ENCODE measurements around the gene DAO.

The DAO gene

GRCh38 chr12:108928695-108929094, 48.8 kb downstream of the DAO start:
- no peak for DNase-seq

GRCh38 chr12:108930155-108930554, 50.3 kb downstream of the DAO start:
- DNase-seq = no peak

DNA sequence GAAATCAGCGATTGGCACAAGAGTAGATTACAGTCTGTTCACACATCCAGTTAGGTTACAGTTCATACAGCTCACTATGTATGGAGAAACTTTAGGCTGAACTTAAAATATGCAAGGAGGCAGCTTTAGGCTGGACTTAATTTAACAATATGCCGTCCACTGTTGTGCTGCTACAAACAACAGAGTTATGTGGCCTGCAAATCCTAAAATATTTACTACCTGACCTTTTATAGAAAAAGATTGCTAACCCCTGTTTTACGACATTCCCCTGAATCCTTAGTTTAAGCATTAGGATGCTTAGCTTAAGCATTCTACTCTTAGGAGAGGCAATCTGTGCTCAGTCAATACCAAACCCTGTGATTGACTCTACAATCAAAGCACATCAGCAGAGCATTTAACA, 50.9 kb downstream of the DAO start:
- DNase-seq = no peak

GRCh38 chr12:108933949-108934348, 54.1 kb downstream of the DAO start:
- no peak for DNase-seq

- DNase-seq = no peak
Measured at GRCh38 chr12:108935159-108935763, 55.4 kb downstream of the DAO start.

- no peak for DNase-seq
Measured at GRCh38 chr12:108938247-108938924, 58.5 kb downstream of the DAO start.

GRCh38 chr12:108939594-108939993, 59.7 kb downstream of the DAO start:
- no peak for DNase-seq

GRCh38 chr12:108940138-108940537, 60.2 kb downstream of the DAO start:
- no peak for DNase-seq

GRCh38 chr12:108947097-108947496, 67.2 kb downstream of the DAO start:
- DNase-seq = no peak

DNA sequence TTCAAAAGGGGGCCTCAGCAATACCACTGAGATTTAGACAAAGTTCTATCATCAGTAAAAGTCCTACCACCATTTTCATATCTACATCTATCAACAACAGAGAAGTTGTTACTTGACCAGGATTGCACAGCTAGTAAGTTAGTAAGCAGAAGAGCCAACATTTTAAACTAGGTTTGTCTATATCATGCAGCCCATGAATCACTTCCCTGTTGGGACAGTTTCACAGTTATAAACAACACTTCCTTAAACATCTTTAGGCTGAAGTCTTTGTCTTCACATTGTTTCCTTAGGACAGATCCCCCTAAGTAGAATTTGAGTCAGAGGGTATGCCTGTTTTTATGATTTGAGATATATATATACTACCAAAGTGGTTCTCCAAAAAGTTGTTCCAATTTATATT, 68.5 kb downstream of the DAO start:
- DNase-seq = no peak

DNA sequence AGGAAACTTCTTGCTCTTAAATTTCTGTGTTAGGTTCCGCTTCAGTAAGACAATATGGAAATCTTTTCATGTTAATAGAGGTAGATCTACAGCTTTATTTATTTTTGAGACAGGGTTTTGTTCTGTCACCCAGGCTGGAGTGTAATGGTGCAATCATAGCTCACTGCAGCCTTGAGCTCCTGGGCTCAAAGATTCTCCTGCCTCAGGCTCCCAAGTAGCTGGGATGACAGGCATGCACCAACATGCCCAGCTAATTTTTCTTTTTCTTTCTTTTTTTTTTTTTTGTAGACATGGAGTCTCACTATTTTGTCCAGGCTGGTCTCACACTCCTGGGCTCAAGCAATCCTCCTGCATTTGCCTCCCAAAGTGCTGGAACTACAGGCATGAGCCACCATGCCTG, 70.1 kb downstream of the DAO start:
- DNase-seq = no peak
